Raji (cell line): ENCODE data around the gene SEC16A.

Experiments used
- POLR2A ChIP-seq: IDR thresholded peaks from 2 replicates; pipeline ENCODE4 v1.6.1; 2011; ENCODE audit warnings: low read depth, low read length, control low read depth; ENCODE audit not compliant: insufficient read depth

SEC16A gene

GRCh38 chr9:136392538-136393449 is 90.0 kb downstream of the SEC16A start:
- TF ChIP-seq POLR2A: no peak

DNA sequence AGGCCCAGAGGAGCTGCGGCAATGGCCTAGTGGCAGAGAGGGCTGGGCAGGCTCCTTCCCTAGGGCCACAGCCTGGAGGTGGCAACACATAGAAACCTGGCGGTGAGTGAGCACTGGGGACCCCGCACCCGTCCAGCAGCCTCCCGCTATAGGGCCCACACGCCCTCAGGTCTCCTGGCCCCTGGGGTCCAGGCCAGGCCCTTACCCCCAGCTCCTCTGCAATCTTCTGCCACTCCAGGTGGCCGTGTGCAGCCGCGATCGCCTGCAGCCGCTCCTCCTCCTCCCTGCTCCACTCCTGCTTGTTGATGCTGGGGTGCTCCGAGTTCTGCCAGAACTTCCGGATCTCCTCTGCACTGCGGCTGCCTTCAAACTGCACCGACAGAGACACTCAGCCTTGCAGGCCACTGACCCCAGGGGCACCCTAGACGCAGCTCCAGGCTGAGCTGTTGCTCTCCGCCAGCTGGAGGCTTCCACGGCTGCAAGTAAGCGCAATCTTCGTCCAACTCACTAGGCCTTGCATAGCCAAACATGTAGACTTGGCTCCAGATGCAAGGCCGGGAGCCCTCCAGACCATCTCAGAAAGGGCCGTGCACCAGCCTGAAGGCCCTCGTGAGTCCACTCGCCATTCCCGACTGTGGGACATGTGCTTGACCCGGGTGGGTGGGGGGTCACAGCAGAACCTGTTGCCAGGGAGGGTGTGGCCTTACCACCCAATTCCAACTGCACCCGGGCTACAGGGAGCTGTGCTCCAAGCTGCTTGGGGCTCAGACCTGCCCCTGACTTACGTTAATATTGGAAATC is 90.9 kb downstream of the SEC16A start:
- TF ChIP-seq POLR2A: no peak
